GM18526 (cell line): ENCODE measurements around the gene TTLL3.

Source experiments
- POLR2A ChIP-seq: IDR thresholded peaks from 3 replicates; pipeline ENCODE4 v1.6.1; 2011; ENCODE audit not compliant: insufficient read length; ENCODE audit errors: extremely low read depth

The TTLL3 gene

GRCh38 chr3:9869955-9870354 lies 59.9 kb downstream of the TTLL3 start:
- no peak for TF ChIP-seq POLR2A

DNA sequence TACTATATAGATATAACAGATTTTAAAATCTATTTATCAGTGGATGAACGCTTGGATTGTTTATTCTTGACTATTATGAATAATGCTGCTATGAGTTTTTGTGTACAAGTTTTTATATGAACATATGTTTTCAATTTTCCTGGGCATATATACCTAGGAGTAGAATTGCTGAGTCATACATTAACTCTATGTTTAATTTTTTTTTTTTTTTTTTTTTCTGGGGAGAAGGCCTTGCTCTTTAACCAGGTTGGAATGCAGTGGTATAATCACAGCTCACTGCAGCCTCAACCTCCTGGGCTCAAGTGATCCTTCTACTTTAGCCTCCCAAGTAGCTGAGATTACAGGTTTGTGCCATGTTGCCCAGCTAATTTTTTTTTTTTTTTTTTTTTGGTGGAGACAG lies 60.9 kb downstream of the TTLL3 start:
- no peak for TF ChIP-seq POLR2A

DNA sequence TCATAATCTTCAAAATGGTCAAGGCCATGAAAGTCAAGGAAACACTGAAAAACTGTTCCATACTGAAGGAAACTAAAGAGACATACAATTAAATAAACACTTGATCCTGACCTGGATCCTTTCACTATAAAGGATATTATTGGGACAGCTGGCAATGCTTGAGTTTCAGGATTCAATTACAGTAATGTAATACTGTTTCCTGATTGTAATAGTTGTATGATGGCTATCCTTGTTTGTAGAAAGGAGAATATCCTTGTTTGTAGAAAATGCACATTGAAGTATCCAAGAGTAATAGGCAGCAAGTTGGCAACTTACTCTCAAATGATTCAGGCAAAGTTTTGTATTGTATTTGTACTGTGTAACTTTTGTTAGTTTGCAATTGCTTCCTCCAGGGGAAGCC lies 65.4 kb downstream of the TTLL3 start:
- TF ChIP-seq POLR2A, result no peak

DNA sequence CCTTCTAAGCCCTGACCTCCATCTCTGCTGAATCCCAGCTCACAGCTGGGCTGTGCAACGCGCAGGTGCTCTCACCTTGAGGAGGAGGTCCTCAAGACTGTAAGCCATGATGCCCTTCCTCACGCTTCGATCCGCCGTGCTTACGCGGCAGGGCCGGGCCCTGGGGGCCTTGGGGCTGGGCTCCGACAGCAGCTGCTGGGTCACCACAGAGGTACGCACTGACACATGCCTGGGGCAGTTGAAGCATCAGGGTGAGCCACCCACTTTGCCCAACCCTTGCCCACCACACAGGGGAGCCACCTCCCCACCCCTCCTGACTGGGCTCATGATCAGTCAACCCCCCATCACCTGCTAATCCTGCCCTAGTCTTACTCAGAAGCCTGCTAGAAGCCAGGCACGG lies 66.9 kb downstream of the TTLL3 start:
- no peak for TF ChIP-seq POLR2A

DNA sequence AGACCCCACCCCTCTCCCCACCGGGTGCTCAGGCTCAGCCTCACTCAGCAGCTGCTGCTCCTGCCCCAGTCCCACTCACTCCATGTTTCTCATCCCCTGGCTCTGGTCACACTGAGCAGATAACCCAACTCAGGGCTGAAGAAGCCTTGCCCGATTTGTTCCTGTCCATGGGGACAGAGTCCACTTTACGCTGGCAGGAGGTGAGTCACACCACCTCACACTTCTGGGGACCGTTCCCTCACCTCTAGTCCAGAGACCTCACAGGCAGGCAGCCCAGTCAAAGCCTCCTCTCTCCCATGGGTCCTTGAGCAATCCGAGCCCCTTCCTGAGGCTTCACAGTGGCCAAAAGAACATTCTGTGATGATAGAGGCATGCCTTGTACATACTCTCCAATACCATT lies 68.6 kb downstream of the TTLL3 start:
- TF ChIP-seq POLR2A, result no peak

GRCh38 chr3:9879830-9880549 lies 69.9 kb downstream of the TTLL3 start, which contains the start of gene CIDEC:
Gene CIDEC (minus strand): TSS chr3:9880253. CDS start chr3:9878486, 1,767 bp downstream.
- TF ChIP-seq POLR2A, result no peak

- no peak for TF ChIP-seq POLR2A
Observed at GRCh38 chr3:9881441-9881840, 71.4 kb downstream of the TTLL3 start.

DNA sequence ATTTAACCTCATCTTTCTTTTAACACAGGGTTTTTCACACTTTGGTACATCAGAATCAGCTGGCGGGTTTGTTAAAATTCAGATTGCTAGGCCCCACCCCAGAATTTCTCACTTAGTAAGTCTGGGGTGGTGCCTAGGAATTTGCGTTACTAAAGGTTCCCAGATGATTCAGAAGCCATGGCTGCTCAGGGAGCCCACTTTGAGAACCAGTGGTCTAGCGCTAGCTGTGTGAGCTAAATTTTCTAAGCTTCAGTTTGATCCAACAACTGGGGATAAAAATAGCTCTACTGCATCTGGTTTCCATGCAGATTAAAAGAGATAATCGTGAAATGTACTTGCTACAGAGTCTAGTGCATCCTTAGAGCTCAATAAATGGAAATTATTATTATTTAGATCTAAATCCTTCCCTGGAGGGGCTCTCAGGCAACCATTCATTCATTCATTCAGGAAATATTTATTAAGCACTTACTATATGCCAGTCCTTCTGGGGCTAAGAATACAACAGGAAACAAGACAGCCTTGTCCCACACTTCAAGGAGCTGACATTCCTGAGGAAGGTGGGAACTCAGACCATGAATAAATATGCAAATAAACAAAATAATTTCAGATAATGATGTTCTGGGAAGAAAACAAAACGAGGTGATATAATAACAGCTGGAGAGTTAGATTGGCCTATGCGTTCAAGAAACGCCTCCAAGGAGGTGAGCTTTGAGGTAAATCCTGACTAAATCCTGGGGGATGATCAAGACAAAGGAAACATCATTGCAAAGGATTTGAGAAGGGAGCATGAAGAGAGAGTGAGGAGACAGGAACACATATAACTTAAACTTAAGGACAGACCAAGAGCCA lies 73.9 kb downstream of the TTLL3 start:
- TF ChIP-seq POLR2A, result no peak

DNA sequence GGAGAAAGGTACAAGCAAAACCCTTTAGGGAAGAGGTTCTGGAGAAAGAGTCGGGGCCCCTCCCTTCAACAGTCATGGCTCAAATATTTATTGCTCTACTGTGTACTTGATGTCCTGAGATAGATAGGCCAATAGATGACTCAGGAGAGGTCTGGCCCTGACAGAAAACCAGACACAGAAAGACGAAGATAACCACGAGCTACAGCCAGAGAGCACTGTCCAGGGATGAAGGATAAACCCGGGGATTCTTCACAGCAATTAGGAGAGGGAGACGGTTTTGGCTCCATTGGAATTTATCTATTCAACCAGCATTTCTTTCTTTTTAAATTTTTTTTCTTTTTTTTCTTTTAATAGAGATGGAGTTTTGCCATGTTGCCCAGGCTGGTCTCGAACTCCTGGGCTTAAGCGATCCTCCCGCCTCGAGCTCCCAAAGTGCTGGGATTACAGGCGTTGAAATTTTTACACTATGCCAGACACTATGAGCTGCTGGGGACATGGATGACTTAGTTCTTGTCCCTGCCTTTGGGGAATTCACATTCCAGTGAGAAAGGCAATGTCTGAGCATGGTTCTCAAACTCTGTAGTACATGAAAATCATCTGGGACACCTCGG lies 74.6 kb downstream of the TTLL3 start:
- no peak for TF ChIP-seq POLR2A
